Vagina (tissue), 2 donors: ENCODE measurements around the gene KRTAP2-1. TPM values are rescaled to one million over a fixed set of nuclear protein-coding genes. Genes with fewer than 3 reads are reported as not detected.

Experiments used
- DNase-seq, 2 donors: peaks; one replicate each; pipeline ENCODE4 v3.0.0-alpha.2; 2017; ENCODE audit errors: extremely low spot score in 2 of 2
- H3K27ac ChIP-seq: fragments of 200-600 bp; sonication (generic); one replicate; pipeline ENCODE4 v1.5.1; 2019
- H3K27me3 ChIP-seq: fragments of 200-600 bp; sonication (generic); one replicate; pipeline ENCODE4 v1.5.1; 2019
- H3K36me3 ChIP-seq, 2 donors: fragments of 200-600 bp; sonication (generic); one replicate each; pipeline ENCODE4 v1.5.1; 2017 to 2019
- H3K4me1 ChIP-seq: fragments of 200-600 bp; sonication (generic); one replicate; pipeline ENCODE4 v1.5.1; 2019
- H3K4me3 ChIP-seq, 2 donors: fragments of 200-600 bp; sonication (generic); 1 replicate in 1 of 2; 2 replicates in 1 of 2; pipeline ENCODE4 v1.5.1; 2016 to 2019
- H3K9me3 ChIP-seq: fragments of 200-600 bp; sonication (generic); one replicate; pipeline ENCODE4 v1.5.1; 2019
- CTCF ChIP-seq, 3 experiments: fragments of 450-650 bp in 2 of 3; fragments of 200-600 bp in 1 of 3; sonication (generic) in 1 of 3; IDR thresholded peaks; one replicate each; pipeline ENCODE4 v1.5.1; 2017 to 2019; ENCODE audit warnings: antibody characterized with exemption in 3 of 3, mild to moderate bottlenecking in 2 of 3, moderate library complexity in 2 of 3
- POLR2A ChIP-seq, 2 donors: fragments of 450-650 bp; IDR thresholded peaks; one replicate each; pipeline ENCODE4 v1.6.1; 2017; ENCODE audit warnings: antibody characterized with exemption in 2 of 2, mild to moderate bottlenecking in 2 of 2, moderate library complexity in 2 of 2
- POLR2AphosphoS5 ChIP-seq, 2 donors: sonication (generic); formaldehyde crosslinking; IDR thresholded peaks; one replicate each; pipeline ENCODE4 v1.9.0; 2017; ENCODE audit warnings: antibody characterized with exemption in 2 of 2, mild to moderate bottlenecking in 2 of 2, low read depth in 1 of 2; ENCODE audit not compliant: insufficient read depth in 1 of 2
- intact Hi-C: fragments of 100-400 bp; cut with DNase I; formaldehyde crosslinking; loops from one replicate; pipeline ENCODE4 v1.15.1; 2023
- total RNA-seq: library from RNA; depleted of rRNA; stranded (reverse); fragments of >200 nt; gene quantifications from one replicate; pipeline ENCODE4 v1.2.3, GENCODE V29; 2016

KRTAP2-1 gene
- total RNA-seq, 1 donor from 2014 or later, result not detected

- H3K4me3 ChIP-seq, result no peak overlapping the region
- H3K9me3 ChIP-seq, result no peaks in the 10 kb centered on the region
- no peak for DNase-seq
- H3K4me1 ChIP-seq, result peaks cover 9% of the 10 kb centered on the region
- no peak overlapping the region for H3K27ac ChIP-seq
- intact Hi-C loops, result no loop called here
- no peaks in the 10 kb centered on the region for H3K27me3 ChIP-seq
- no peaks in the 10 kb centered on the region for H3K36me3 ChIP-seq
- TF ChIP-seq POLR2AphosphoS5 (IDR thresholded peaks at IDR 0.05; ENCODE audit: insufficient read depth in 1 of 2, low read depth in 1 of 2) (no peak), CTCF (IDR thresholded peaks at IDR 0.05) (no peak), POLR2A (IDR thresholded peaks at IDR 0.05) (no peak)
Measured at GRCh38 chr17:41024697-41025096, 22.4 kb downstream of the KRTAP2-1 start.

- Histone ChIP-seq H3K4me1 (no peaks in the 10 kb centered on the region), H3K4me3 (no peak overlapping the region), H3K27me3 (no peaks in the 10 kb centered on the region), H3K36me3 (no peaks in the 10 kb centered on the region), H3K9me3 (no peaks in the 10 kb centered on the region), H3K27ac (no peak overlapping the region)
- intact Hi-C loops, result no loop called here
- no peak for TF ChIP-seq POLR2AphosphoS5 (IDR thresholded peaks at IDR 0.05; ENCODE audit: insufficient read depth in 1 of 2, low read depth in 1 of 2)
- TF ChIP-seq POLR2A (IDR thresholded peaks at IDR 0.05), result no peak
- no peak for TF ChIP-seq CTCF (IDR thresholded peaks at IDR 0.05)
- no peak for DNase-seq
Measured at GRCh38 chr17:41020336-41020735, 26.8 kb downstream of the KRTAP2-1 start.

GRCh38 chr17:41019415-41019814 is 27.7 kb downstream of the KRTAP2-1 start:
- Histone ChIP-seq H3K4me1 (no peaks in the 10 kb centered on the region), H3K36me3 (no peaks in the 10 kb centered on the region), H3K9me3 (no peaks in the 10 kb centered on the region), H3K27ac (no peak overlapping the region), H3K27me3 (no peaks in the 10 kb centered on the region), H3K4me3 (no peak overlapping the region)
- intact Hi-C loops, result no loop called here
- TF ChIP-seq POLR2AphosphoS5 (IDR thresholded peaks at IDR 0.05; ENCODE audit: insufficient read depth in 1 of 2, low read depth in 1 of 2) (no peak), POLR2A (IDR thresholded peaks at IDR 0.05) (no peak), CTCF (IDR thresholded peaks at IDR 0.05) (no peak)
- DNase-seq, result no peak

GRCh38 chr17:41018541-41018940 is 28.6 kb downstream of the KRTAP2-1 start:
- Histone ChIP-seq H3K4me3 (no peak overlapping the region), H3K36me3 (no peaks in the 10 kb centered on the region), H3K9me3 (no peaks in the 10 kb centered on the region), H3K27ac (no peak overlapping the region), H3K27me3 (no peaks in the 10 kb centered on the region), H3K4me1 (peaks cover 4% of the 10 kb centered on the region)
- intact Hi-C loops, result no loop called here
- no peak for DNase-seq
- TF ChIP-seq CTCF (IDR thresholded peaks at IDR 0.05) (no peak), POLR2A (IDR thresholded peaks at IDR 0.05) (no peak), POLR2AphosphoS5 (IDR thresholded peaks at IDR 0.05; ENCODE audit: insufficient read depth in 1 of 2, low read depth in 1 of 2) (no peak)

- intact Hi-C loops, result no loop called here
- H3K36me3 ChIP-seq, result no peaks in the 10 kb centered on the region
- H3K4me3 ChIP-seq, result no peak overlapping the region
- no peak overlapping the region for H3K27ac ChIP-seq
- H3K27me3 ChIP-seq, result no peaks in the 10 kb centered on the region
- no peak for TF ChIP-seq POLR2AphosphoS5 (IDR thresholded peaks at IDR 0.05; ENCODE audit: insufficient read depth in 1 of 2, low read depth in 1 of 2)
- TF ChIP-seq POLR2A (IDR thresholded peaks at IDR 0.05), result no peak
- TF ChIP-seq CTCF (IDR thresholded peaks at IDR 0.05), result no peak
- H3K9me3 ChIP-seq, result no peaks in the 10 kb centered on the region
- no peak for DNase-seq
- H3K4me1 ChIP-seq, result peaks cover 7% of the 10 kb centered on the region
Measured at GRCh38 chr17:41016578-41017215, 30.4 kb downstream of the KRTAP2-1 start.
